ENCODE data around the gene RPS6KA1. TPM values are rescaled to one million over a fixed set of nuclear protein-coding genes. Genes with fewer than 3 reads are reported as not detected.
"Not testable (repeated sequence)": the region's sequence is repeated elsewhere in the genome, so short reads cannot be mapped to it uniquely, and the experiment has no call there.

Gene RPS6KA1
- total and polyA plus RNA-seq, 7 donors: 0.88 to 3.0 (median 2.5) TPM

- Histone ChIP-seq H3K27me3 (ENCODE audit: insufficient read depth in 3 of 3, low read length in 2 of 3) (no peaks in the 10 kb centered on the region), H3K9me3 (peaks cover 7% of the 10 kb centered on the region), H3K27ac (no peak overlapping the region), H3K4me1 (no peaks in the 10 kb centered on the region), H3K4me3 (no peak overlapping the region), H3K36me3 (ENCODE audit: insufficient read depth in 1 of 2, low read depth in 1 of 2) (no peaks in the 10 kb centered on the region)
- TF ChIP-seq CTCF (IDR thresholded peaks at IDR 0.05): no peak
- no peak for DNase-seq
- intact Hi-C loops (cut with DNase I): no loop called here
- no peak for ATAC-seq
- 70 to 78% (median 72%) methylated on average over 5 of the region's 5 CpGs for WGBS, 3 donors
Measured at GRCh38 chr1:26583646-26584485, 54.3 kb downstream of the RPS6KA1 start.

GRCh38 chr1:26584588-26584987 lies 55.0 kb downstream of the RPS6KA1 start:
- DNase-seq; H3K4me3 ChIP-seq; intact Hi-C loops (cut with DNase I); ATAC-seq; H3K27me3 ChIP-seq (ENCODE audit: insufficient read depth in 3 of 3, low read length in 2 of 3); H3K4me1 ChIP-seq; H3K27ac ChIP-seq; H3K36me3 ChIP-seq (ENCODE audit: insufficient read depth in 1 of 2, low read depth in 1 of 2): not testable (repeated sequence)
- peaks cover 11% of the 10 kb centered on the region for H3K9me3 ChIP-seq
- WGBS, 3 donors: 88 to 90% (median 89%) methylated on average over 4 of the region's 4 CpGs

- no peak overlapping the region for H3K27ac ChIP-seq
- no peaks in the 10 kb centered on the region for H3K27me3 ChIP-seq (ENCODE audit: insufficient read depth in 3 of 3, low read length in 2 of 3)
- DNase-seq (no peak), ATAC-seq (no peak)
- H3K36me3 ChIP-seq (ENCODE audit: insufficient read depth in 1 of 2, low read depth in 1 of 2): no peaks in the 10 kb centered on the region
- TF ChIP-seq CTCF (IDR thresholded peaks at IDR 0.05): no peak
- peaks cover 11% of the 10 kb centered on the region for H3K9me3 ChIP-seq
- intact Hi-C loops (cut with DNase I): no loop called here
- no peaks in the 10 kb centered on the region for H3K4me1 ChIP-seq
- WGBS, 3 donors: 69 to 78% (median 71%) methylated on average over 6 of the region's 6 CpGs
- H3K4me3 ChIP-seq: no peak overlapping the region
Measured at GRCh38 chr1:26585471-26585870, 55.9 kb downstream of the RPS6KA1 start.

GRCh38 chr1:26593385-26593784 lies 63.8 kb downstream of the RPS6KA1 start:
- Histone ChIP-seq H3K27ac (no peak overlapping the region), H3K4me1 (no peaks in the 10 kb centered on the region), H3K27me3 (ENCODE audit: insufficient read depth in 3 of 3, low read length in 2 of 3) (no peaks in the 10 kb centered on the region), H3K9me3 (peaks cover 9% of the 10 kb centered on the region), H3K36me3 (ENCODE audit: insufficient read depth in 1 of 2, low read depth in 1 of 2) (no peaks in the 10 kb centered on the region), H3K4me3 (no peak overlapping the region)
- no peak for DNase-seq
- TF ChIP-seq CTCF (IDR thresholded peaks at IDR 0.05): no peak
- intact Hi-C loops (cut with DNase I): no loop called here
- no peak for ATAC-seq
- WGBS, 3 donors: 71 to 80% (median 78%) methylated on average over 5 of the region's 5 CpGs

GRCh38 chr1:26594593-26594992 lies 65.0 kb downstream of the RPS6KA1 start:
- not testable (repeated sequence) for ATAC-seq

More at GRCh38 chr1:26594593-26594992, 65.0 kb downstream of the RPS6KA1 start:
- intact Hi-C loops (cut with DNase I); H3K36me3 ChIP-seq (ENCODE audit: insufficient read depth in 1 of 2, low read depth in 1 of 2); H3K9me3 ChIP-seq; H3K27me3 ChIP-seq (ENCODE audit: insufficient read depth in 3 of 3, low read length in 2 of 3); H3K4me3 ChIP-seq; DNase-seq; H3K4me1 ChIP-seq; H3K27ac ChIP-seq: not testable (repeated sequence)
- 83 to 93% (median 87%) methylated on average over 6 of the region's 6 CpGs for WGBS, 3 donors

All from psoas muscle (tissue), 8 donors.